ENCODE results near the gene MYO16.

The MYO16 gene

DNA sequence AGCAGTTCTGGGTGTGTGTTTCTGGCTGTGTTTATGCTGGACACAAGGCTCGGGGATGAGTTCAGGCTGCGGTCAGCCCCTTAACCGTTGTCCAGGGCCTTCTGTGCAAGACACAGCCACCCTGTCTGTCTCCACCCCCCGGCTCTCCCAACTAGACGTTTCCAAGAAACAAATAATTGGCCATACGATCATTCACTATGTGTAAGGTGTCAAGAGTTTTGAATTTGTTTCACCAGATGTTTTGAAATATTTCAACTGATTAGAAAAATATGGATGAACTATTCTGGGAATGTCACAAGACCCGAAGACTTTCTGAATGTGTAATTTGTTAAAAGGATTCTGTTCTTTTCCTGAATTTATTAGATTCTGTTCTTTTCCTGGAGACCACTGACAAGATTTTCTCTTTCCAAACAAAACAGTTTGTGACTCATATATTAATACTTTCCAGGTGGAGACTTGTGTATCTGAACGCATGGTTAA lies 318.2 kb downstream of the MYO16 start:
- DNase-seq = no peak

DNA sequence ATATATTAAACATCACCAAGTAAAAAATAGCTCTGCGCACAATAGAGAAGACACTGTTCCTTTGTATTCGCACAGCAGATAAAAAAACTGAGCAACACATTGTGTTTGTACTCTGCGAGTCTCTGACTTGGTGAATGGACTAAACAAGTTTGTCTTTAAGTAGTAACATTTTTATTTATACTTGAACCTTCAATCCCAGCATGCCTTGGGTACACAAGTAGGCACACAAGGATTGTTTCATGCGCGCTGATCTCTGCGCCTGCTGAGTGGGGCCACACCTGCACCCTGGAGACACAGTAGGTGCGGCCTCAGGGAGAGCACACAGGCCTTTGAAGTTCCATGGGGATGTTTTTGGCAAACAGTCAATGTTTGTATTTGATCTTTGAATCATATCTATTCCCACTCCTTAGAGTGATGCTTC lies 318.9 kb downstream of the MYO16 start:
- DNase-seq = no peak

DNA sequence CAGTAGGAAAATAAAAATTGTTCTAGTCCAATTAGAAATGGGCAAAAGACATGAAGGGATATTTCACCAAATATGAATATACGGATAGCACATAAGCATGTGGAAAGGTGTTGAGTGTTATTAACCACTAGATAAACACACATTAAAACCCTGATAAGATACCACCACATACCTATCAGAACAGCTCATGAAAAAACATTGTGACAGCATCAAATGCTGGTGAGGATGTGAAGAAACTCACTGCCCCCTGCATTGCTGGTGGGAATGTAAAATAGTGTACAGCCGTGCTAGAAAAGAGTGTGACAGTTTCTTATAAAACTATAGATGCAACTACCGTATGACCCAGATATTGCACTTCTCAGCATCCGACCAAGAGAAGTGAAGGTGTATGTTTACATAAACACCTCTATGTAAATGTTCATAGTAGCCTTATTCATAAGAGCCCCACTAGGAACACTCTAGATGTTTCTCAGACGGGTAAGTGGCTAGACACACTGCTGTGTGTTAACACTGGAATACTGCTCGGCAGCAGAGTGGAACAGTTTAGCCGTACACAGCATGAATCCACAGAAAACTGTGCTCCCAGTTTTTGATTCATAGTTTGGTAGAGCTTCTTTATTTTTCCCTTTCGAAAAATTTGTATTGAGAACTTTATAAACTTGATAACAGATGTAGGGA lies 321.1 kb downstream of the MYO16 start:
- DNase-seq = no peak

DNA sequence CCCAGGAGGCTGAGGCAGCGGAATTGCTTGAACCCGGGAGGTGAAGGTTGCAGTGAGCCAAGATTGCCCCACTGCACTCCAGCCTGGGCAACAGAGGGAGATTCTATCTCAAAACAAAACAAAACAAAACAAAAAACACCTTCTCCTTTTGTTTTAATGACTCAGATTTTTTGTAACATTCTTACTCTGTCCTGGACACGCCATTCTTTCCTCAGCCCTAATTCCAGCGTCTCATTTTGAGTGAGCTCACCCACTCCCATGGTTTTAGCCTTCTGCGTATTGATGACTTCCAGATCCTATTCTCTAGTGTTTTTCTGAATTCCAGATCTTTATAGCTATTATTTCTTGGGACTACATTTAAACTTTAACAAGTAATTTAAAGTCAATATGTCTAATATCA lies 326.3 kb downstream of the MYO16 start:
- no peak for DNase-seq

DNA sequence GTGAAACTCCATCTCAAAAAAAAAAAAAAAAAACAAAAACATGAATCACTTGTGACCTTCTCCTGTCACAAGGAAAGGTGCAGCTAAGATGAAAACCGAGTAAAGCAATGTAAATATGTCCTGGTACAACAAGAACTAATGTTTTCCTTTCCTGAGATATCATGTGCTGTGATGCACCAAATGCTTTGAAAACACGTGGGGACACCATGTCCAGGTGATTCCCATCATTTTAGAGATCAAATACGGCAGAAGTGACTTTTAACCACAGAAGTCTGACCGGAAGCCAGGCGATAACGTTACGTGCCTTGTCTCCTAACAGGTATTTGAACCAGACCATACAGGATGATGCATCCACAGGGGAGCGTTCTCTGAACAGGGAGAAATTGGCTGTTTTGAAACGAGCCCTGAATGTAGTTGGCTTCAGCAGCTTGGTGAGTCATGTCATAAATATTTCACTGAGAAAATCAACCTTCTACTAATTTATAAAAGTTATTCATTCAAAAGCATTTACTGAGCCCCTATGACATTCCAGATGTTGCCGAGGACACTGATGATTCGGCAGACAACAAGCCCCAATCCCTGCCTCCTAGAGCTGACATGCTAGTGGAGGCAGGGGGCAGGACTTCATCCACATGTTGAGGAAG lies 328.1 kb downstream of the MYO16 start:
- no peak for DNase-seq

DNA sequence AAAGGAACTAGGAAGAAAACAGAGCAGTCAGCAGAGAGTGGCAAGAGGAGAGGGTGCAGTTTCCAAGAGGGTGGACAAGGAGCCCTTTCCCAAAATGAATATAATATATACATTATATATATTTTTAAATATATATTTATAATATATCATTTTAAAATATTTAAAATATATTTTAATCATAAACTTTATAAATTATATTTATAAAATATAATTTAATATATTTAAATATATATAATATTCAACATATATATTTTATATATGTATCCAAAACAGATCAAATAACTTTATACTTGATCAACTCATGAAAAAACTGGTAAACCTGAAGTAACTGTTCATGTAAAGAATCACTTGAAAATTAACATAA lies 328.6 kb downstream of the MYO16 start:
- DNase-seq = no peak

DNA sequence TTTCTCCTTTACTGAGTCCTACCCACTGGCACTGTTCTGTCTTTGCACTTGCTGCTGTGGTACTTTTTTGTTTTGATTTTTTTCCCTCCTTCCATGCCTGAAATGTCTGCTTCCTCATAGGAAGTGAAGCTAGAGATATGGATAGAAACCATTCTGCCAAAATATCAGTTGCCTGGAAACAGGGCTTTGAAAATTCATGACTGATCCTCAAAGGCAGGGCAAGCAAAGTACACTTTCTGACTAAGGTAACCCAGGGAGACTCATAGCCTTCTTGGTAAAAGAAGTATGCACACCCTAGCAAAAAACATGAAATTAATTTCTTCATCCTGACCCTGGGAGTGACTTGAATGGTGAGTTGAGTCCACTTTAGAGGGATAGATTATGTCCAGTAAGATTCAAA lies 329.8 kb downstream of the MYO16 start:
- DNase-seq = no peak

DNA sequence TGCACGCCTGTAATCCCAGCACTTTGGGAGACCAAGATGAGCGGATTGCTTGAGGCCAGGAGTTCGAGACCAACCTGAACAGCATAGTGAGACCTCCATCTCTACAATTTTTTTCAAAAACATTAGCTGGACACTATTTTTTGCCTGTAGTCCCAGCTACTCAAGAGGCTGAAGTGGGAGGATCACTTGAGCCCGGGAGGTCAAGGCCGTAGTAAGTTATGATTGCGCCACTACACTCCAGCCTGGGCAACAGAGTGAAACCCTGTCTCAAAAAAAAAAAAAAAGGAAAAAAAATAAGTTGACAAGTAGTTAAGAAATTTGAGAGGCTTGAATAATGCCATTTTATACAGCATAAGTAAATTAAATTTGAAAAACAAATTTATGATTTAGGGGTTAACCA lies 330.6 kb downstream of the MYO16 start:
- DNase-seq = no peak

DNA sequence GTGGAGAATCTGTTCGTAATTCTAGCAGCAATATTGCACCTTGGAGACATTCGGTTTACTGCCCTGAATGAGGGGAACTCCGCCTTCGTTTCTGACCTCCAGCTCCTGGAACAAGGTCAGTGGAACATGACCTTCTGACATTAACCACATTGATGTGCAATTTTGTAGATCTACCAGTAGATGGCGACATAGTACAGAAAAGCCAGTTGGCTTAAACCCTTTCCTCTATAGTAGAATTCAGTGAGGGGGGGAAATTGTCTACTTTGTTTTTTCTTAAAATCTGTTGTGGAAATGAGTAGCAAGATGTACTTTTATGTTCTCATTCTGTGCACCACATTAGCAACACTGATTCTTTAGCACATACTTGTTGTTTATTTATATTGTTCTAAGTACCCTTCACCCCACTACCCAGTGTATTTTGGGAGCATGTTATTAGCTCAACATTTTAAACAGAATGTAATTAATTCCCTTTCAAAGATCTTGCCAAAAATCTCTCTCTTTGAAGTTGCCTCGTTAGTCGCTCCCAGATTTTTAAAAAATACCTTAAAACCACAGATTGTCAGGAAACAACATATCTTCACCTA lies 332.2 kb downstream of the MYO16 start:
- no peak for DNase-seq

DNA sequence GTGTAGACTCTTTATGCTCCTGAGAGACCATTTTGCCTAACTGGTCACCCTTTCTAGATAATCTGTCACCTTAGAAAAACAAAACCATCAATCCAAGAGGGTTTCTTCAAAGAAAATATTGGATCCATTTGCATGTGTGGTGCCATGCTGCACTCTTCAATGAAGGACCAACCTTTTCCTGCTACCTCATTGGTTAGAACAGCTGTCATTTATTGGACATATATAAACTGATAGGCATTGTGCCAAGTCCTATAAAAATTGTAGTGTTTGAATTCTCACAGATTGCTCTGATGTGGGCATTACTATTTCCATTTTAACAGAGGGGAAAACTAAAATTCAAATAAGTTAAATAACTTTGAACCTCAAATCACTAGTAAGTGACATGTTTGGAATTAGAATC lies 333.2 kb downstream of the MYO16 start:
- DNase-seq = no peak

DNA sequence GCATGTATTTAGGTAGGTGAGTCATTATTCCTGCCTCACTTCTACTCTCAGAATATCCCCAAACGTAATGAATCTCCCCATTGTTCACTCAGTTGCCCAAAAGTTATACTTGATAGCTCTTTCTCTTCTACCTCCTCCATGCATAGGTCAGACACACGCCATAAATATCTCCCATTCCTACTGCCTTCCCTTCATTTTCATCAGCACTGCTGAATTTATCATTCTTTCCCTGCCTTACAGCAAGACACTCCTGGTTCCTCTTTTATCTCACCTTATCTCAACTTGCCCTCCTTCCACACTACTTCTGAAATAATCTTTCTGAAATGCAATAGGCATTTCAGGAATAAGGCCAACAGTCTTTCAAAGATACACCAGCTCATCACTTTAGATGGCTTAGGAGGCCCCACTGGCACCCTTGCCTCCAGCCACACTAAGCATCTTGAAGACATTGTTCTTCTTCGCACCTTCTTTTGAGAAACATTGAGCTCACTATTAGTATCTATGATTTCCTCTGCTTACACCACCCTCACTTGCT lies 333.9 kb downstream of the MYO16 start:
- no peak for DNase-seq

DNA sequence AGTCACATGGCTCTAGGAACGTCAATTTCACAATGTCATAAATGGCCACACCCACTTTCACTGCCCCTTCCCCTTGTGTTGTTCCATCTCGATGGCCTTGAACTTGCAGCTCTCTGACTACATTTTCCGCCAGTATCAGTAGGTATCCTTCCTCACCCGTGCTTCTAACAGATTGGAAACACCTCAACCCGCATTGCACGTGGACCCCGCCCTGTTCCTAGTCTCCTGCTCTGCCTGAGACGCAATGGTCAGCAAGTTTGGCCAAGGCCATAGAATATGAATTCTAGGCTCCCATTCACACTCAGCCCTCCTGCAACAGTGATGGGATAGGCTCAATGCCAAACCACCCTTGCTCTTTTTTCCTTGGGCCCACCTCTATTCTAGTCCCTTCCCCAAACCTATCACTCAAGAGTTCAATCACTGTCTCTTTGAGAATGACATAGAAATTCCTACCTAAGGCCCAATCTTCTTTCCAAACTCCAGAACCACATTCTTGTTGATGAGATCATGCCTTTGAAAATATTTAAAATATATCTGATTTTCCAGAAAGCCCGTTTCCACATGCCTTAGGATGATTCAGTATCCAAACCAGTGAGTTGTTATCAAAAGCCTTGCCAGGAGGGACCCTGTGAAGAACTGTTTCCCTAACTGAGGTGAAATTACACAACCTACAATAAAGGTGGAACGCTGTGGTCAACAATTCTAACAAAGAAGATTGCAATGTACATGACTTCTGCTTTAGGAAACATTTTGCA lies 334.6 kb downstream of the MYO16 start:
- no peak for DNase-seq

DNA sequence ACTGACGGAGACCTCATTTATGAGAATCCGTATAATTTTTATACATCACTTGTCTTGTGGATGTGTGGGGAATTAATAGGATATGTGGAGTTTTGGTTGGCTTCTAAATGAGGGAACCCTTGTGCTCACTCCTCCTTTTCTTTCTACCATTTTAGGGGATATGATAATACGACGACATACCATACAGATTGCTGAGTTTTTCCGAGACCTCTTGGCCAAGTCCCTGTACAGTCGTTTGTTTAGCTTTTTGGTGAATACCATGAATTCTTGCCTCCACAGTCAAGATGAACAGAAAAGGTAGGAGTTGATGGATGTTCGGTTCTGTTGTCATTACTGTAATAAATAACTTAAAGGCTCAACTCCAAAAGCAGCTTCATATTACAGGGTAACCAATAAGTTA lies 335.2 kb downstream of the MYO16 start:
- DNase-seq = no peak

DNA sequence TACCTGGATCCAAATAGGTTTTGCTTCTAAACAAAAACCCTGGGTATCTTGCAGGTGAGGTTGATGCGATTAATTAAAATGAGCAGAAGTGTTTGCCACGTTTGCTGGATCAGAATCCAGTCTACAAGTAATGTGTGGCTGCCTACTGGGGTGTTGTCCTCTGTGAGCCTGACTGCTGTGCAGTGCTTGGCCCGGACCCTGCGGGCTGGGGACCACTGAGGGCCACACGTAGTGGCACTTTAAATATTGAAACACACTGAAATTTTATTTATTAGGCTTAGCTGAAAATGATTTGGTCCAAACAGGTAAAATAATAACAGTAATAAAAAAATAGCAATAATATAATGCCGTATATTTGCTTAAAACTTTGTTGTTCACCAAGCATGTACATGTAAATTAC lies 338.0 kb downstream of the MYO16 start:
- no peak for DNase-seq

DNA sequence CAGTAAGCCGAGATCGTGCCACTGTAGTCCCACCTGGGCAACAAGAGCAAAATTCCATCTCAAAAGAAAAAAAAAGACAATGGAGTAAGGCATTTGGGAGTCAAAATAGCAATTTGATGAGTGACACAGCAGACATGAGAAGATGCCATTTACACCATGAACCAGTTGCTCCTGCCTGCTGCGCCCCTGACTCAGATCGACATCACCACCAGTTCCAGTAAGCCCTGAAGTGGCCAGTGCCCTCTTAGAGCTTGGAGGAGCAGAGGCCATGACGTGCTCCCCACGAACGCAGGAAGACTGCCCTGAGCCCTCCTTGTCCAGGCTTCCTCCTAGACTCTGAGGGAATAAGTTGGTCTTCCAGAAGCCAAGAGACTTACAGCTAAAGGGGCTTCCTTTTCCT lies 339.2 kb downstream of the MYO16 start:
- no peak for DNase-seq

DNA sequence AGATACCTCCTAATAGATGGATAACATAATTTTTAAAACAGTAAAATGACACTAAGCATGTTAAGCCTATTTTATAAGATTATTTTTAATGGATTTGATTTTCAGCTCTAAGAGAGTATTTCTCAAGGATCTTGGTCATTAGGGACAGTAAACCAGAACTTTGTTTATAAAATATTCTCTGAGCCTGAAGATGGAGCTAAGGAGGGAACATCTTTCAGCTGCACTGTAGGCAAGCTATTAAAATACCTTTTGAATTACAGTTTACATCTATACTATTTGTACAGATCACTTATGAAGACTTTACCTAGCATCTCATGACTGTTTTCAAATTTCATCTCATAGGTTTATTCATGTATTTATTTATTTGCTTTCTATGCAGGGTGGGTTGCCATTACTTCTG lies 345.3 kb downstream of the MYO16 start:
- no peak for DNase-seq

DNA sequence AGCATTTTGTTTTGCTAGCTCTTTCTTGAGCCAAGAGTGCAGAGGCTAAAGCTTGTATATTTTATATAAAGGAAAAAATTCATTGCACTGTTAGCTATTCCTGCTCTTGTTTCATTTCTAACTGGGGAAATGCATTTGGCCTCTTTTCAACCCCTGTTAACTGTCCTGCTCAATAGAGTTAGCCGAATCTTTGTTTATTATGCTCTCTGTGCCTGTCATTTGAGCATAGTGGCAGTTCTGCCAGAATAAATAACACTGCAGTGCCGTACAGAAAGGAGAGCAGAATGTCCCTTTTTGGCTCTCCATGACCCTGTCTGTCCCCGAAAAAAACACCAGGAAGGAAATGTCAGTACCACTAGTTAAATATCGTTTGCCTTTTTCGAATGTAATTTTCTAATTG lies 350.8 kb downstream of the MYO16 start:
- no peak for DNase-seq

DNA sequence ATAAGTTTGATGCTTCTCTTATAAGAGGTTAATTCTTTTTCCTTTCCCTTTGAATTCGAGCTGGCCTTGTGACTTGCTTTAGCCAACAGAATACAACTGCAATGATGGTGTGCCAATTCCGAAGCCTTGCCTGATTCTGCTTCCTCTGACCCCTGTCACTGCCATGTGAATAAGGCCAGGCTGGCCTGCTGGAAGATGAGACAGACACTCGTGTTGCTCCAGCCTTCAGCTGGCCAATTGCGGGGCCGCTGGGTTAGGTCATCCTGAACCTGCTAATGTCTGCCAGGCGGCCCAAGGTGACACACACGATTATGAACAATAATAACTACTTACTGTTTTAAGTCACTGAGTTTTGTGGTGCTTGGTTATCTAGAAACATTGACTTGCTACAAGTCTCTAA lies 352.0 kb downstream of the MYO16 start:
- DNase-seq = no peak

DNA sequence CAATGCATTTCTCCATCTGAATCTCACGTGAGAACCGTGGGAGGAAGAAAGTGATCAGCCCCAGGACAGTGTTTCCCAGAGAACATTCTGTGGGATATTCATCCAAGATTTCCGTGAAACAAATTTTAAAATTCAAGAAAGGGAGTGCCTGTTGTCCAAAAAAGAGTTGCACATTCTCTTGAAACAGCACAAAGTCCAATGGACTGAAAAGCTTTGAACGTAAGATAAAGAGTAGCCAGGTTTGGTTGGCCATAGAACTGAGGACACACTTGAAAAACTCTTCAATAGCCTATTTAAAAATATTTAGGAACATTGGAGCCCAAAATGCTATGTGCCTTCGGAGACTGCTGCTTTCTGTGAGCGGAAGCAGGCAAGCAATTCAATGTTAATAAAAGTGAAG lies 353.9 kb downstream of the MYO16 start:
- no peak for DNase-seq

DNA sequence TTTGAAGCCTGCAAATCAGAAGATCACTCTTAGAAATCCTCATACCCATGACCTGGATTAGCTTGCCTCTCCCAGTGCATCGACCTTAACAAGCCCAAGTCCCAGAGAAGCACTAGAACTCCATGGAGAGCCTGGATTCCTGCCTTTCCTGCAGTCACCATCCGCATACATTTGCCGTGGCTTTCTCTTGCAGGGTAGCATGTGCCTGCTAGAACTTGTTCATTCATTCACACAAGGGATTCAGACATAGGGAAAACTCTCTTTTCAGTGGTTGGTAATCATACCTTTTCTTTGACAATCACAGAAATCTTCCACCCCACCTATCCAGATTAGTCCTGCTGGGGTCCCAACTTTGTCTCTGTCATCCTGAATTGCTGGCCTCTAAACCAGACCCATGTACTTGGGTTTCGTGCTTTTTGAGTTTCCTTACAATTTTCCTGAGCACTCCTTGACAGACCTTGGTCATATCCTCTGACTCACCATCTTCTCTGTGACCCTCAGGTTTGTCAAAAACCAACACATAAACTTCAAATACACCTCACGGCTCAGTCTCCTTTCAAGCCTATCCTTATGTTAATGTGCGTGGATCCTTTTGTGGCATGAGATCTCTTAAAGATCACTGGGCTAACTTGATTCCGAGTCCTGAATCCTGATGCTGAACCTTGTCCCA lies 355.0 kb downstream of the MYO16 start:
- DNase-seq = no peak

DNA sequence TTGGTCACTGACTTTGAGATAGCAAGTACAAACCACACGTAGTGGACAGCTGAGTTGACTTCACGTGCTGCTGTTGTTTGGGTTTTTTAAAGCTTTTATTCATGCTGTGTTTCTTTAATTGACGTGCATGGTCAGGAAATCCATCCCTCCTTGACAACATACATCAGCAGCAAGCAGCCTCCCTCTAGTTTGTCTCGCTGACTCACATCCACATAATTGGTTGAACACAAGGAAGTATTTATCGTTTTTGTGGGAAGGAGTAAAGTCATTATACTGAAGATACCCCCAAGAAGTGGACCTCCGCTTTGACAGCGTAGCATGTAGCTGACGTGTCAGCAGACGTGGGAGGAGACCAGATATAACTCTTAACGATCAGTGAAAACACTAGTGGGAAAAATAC lies 355.8 kb downstream of the MYO16 start:
- no peak for DNase-seq

DNA sequence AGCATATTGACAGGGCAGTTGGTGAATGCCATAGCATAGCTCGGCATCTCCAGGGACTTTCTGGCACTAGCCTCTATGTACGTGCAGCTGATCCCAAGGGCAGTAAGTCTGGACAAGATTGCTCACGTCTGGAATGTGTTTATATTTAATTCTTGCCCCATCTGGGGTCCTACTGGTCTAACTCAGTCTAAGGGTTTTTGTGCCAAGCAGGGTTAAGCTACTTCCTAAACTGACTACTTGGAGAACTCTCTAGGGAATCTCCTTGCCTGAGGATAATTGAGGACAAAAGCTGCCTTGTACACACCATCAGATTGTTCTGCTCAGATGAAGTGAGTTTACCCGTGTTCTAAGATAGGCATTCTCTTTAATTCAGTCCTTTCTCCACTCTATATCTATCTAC lies 358.1 kb downstream of the MYO16 start:
- DNase-seq = no peak

DNA sequence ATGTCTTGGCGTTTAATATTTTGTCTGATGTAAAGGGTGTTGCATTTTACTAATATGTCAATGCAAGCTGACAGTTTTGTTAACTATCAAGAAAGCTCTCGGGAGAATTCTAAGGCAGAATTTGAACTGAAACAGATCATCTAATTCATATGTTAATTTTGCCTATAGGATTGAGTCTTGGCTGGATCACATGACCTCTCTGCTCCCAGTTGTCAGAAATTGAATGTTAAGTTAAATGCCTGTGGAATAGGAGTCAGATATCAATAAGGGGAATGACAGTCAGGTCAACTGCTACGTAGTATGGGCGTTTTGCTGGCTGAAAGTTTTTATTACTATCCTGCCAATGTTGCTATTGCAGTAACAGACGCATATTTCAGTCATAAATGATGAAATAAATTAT lies 358.5 kb downstream of the MYO16 start:
- no peak for DNase-seq
